HG02678 (cell line): ENCODE results near the gene TENM4.
"Not testable (repeated sequence)": the region's sequence is repeated elsewhere in the genome, so short reads cannot be mapped to it uniquely, and the experiment has no call there.

Experiments
- ATAC-seq: cut with Tn5 transposase; IDR thresholded peaks from one replicate; pipeline ENCODE4 v1.9.1; 2021; ENCODE audit warnings: mild to moderate bottlenecking, moderate library complexity; ENCODE audit not compliant: unreplicated experiment

The TENM4 gene

DNA sequence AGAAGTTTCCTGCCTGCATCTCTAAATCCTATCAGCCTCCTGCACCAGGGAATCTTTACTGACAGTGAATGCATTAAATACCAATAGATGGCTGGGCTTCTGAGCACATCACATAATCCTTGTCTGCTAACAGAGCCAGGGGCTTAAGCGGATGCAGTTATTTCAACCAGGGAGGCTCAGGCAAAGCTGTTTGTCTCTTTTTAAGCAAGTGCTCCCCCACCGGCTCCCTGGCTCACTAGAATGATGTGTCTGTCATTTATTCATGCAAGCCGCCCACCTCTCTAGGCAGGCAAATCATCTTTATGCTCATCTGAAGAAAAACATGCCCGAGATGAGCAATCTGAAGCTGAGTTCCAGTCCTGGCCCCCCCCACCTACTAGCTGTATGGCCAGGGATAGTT lies 182.3 kb downstream of the TENM4 start:
- no peak for ATAC-seq

DNA sequence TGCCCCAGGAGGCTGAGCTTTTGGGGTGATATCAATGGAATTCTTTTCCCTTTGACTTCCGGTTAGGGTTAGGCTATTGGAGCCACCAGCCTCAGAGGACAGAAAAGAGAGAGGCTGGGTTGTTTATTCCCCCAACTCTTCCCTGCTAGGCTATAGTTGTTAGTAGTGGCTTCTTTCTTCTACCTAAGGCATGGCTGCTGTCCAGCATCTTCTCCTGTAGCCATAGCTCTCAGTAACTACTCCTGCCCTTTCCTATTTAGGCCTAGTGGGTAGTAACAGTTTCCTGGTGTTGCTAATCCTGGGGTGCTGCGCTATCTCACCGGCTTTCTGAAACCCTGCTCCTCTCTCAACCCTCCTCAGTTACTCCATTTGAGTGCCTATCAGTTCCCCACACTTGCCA lies 184.9 kb downstream of the TENM4 start:
- no peak for ATAC-seq

DNA sequence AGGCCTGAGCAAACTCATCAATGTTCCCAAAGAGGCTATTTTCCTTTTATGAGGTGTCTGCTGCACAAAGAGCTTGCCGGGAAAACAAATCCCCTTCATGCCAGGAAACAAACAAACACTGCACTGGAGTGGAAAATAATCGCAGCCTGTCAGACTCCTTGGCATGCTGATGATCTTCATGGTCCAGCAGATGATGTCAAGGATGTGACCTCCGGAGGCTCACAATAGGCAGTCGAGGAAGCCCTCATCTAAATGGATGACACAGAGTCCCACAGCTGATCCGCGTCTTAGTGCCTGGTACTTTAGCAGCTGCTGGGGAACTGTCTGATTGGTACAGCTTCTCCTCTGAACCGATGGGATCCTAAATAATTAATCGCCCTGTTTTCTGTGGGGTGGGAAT lies 187.6 kb downstream of the TENM4 start:
- no peak for ATAC-seq

DNA sequence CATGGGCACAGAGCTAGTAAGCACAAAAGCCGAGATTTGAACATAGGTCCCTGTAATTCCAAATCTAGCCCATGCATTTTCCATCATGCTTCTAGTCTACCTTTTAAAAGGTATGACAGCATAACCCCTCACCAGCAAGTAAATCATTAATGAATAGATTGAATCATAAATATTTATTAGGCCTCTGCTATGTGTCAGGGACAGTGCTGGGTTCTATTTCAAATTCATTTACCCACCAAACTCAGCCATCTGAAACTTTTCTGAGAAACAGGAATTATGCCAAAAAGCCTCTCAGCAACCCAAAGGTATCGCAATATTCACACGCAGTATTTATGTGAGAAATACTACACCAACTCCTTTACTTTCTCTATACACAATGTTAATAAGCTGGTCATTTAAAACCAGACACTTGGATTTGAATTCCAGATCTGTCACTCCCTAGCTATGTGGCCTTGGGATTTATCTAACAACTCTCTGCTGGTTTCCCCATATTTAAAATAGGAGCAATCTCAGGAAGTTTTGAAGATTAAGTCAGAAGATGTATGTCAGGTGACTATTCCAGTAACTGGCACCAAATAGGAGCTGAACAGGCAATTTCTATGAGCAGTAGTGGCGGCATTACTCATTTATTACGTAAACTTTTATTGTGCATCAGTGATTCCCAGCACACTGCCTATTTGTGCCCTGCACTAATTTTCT lies 191.4 kb downstream of the TENM4 start:
- ATAC-seq: no peak

DNA sequence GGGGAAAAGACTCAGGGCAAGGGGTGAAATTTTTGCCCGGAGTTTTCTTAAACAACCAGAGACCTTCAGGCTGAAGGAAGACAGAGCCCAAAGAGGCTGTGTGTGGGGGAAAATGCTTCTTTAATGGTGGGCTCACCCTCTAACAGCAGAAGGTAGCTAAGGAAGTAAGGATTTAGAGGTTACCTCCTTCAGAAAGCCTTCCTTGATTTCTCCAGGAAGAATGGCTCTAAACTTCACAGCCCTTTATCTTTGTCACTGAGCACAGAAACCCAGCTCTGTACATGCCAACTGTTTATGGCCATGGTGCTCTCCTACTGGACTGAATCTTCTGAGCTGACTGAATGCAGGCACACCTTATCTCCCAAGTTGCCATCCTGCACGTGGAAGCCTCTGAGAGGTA lies 196.0 kb downstream of the TENM4 start:
- ATAC-seq: no peak

- ATAC-seq: no peak
These were observed 196.5 kb downstream of the TENM4 start for GRCh38 chr11:79244241-79244772.

DNA sequence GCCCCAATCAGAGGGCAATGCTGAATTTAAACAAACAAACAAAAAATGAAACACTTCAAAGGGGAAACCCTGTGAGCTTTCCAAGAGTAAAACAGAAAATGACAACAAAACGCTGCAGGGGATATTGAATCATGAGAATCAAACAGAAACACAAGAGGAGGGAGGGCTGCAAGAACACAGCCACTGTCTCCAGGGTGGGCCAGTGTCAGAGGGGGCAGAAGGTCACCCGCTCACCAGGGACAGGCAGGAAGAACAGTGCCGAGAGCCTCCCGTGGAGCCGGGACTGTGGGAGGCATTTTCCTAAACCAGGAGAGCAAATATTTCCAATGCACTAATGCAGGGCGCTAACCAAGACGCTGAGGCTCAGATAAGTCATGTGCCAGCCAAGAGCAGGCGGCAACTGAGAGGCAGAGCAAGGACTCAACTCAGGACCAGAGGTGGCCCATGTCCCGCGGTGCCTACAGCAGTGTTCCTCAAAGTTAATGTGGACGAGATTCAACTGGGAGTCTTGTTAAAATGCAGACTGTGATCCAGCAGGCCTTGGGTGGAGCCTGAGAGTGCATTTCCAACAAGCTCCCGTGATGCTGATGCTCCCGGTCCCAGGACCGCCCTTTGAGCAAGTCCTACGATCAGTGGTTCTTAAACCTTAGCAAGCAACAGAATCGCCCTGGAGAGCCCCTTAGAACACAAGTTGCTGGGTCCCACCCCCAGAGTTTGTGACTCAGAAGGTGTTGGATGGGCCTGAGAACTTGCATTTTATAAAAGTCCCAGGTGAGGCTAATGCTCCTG lies 197.2 kb downstream of the TENM4 start:
- ATAC-seq: no peak

- ATAC-seq: no peak
These were observed 198.2 kb downstream of the TENM4 start for GRCh38 chr11:79242616-79243015.

DNA sequence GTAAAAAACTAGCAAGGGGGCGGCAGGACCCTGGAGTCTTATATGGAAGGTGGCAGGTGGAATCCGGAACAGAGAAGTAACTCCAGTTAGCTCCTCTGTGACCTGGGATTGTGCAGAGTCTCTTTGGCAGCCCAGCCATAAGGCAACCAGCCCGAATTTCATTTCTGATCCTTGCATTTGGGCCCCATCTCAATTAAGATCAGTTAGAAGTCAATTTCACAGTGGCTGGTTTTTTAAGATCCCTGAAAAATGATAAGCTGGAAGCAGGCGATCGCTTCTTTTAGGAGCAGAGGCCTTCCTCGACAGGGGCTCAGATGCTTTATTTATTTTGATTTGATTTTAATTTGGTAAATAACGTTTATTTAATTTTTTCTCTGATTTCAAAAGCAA lies 199.0 kb downstream of the TENM4 start:
- ATAC-seq: no peak

- ATAC-seq: no peak
These were observed 199.5 kb downstream of the TENM4 start for GRCh38 chr11:79241205-79241851.

- ATAC-seq: no peak
These were observed 203.1 kb downstream of the TENM4 start for GRCh38 chr11:79237703-79238102.

DNA sequence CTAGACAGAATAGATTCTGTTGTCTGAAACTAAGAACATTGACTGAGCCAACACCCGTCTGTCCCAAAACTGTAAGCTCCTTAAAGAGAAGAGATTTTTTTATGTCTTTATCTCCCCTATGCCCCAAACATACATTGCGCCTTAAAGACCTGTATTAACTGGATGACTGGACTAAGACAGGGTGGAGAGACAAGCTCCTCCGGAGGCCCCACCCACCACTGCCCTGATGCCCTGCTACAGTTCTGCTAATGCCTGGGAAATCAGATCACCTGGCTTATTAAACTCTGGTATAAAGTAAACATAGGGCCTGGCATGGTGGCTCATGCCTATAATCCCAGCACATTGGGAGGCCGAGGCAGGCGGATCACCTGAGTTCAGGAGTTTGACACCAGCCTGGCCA lies 203.7 kb downstream of the TENM4 start:
- no peak for ATAC-seq

DNA sequence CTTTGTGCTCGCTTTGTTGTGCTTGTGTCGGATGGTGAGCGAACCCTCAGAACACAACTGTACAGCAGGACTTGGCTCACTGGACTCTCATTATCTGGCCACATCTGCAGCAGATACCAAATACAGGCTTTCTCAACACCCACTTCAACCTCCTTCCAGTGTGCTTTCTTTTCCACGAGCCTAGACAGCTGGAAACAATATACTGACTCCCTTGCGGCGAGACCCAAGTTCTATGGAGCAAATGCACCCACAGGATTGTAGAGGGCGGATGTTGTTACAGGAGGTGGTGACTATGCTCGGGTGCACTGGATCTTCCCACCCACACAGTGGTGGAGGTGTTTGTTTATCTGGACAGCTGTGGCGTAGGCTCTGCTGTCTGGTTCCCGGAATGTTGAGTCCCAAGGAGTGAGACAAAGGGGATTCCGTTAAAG lies 204.3 kb downstream of the TENM4 start:
- no peak for ATAC-seq

GRCh38 chr11:79235696-79236095 lies 205.1 kb downstream of the TENM4 start:
- no peak for ATAC-seq

- ATAC-seq: no peak
These were observed 208.5 kb downstream of the TENM4 start for GRCh38 chr11:79232346-79232745.

- ATAC-seq: no peak
These were observed 211.8 kb downstream of the TENM4 start for GRCh38 chr11:79229047-79229446.

- no peak for ATAC-seq
These were observed 212.8 kb downstream of the TENM4 start for GRCh38 chr11:79227767-79228755.

- ATAC-seq: no peak
These were observed 213.5 kb downstream of the TENM4 start for GRCh38 chr11:79227308-79227707.

GRCh38 chr11:79226126-79226525 lies 214.7 kb downstream of the TENM4 start:
- ATAC-seq: no peak

DNA sequence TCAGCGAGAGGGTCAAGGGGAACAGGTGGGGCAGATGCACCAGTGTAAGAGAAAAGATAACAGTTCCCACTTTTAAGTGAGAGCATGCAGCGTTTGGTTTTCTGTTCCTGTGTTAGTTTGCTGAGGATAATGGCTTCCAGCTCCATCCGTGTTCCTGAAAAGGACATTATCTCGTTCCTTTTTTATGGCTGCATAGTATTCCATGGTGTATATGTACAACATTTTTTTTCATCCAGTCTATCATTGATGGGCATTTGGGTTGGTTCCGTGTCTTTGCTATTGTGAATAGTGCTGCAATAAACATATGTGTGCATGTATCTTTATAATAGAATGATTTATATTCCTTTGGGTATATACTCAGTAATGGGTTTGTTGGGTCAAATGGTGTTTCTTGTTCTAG lies 218.7 kb downstream of the TENM4 start:
- not testable (repeated sequence) for ATAC-seq
